ENCODE results near the gene VRTN.

DNA sequence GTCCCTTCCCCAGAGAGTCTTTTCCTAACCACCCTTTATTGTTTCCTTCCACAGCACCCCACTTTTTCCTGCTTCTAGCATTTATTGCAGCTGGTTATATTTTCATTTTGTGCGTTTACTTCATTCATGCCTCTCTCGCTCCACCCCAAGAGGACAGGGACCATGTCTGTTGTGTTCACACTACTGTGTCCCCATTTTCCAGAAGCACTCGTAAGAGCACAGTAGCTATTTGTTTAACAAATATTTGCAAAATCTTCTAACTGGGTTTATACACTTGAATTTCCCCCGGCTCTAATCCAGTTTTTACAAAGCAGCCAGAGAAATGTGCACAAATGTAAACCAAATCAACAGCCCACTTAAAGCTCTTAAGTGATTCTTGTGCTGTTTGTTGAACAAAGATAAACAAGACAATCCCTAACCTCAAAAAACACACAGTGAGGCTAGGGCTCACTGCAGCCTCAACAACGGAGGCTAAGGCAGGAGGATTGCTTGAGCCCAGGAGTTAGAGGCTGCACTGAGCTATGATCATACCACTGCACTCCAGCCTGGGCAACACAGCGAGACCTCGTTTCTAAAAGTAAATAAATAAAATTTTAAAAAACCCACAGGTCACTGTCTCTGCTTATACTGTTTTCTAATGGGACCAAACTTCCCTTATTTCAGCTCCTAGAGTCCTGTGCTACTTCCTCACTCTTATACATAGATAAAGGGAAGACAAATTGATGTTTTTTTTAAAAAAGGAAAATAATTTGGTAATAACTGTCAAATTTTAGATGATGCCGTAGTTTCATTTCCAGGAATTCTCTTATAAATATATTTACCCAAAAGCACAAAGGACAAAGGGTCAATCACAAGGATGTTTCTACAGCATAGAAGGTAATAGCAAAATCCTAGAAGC, 38.9 kb upstream of the VRTN start:
- TF ChIP-seq CTCF (conservative IDR thresholded peaks at IDR 0.05 in 1 of 2, IDR thresholded peaks at IDR 0.05 in 1 of 2; ENCODE audit: low read depth in 1 of 2, low read length in 2 of 2) (no peak), EZH2 (IDR thresholded peaks at IDR 0.05; ENCODE audit: low read length, missing control alignments) (no peak)
